ENCODE data around the gene CELSR2. TPM values are rescaled to one million over a fixed set of nuclear protein-coding genes. Genes with fewer than 3 reads are reported as not detected.

CELSR2 gene
- total RNA-seq, 1 experiment from 2014 or later: 17.1 TPM

- CTCF ChIA-PET: interaction anchor here (0.8 to 1.2 kb wide), 2 partner anchors 18 to 21 kb away, joined by 3 read pairs; no protein-coding TSS in a partner anchor
- POLR2A ChIA-PET: no interaction called here
- BruUV-seq (replicated peaks): no TSS peak
Measured at GRCh38 chr1:109243221-109243620, 6.1 kb upstream of the CELSR2 start.

More at GRCh38 chr1:109243221-109243620, 6.1 kb upstream of the CELSR2 start:
- Histone ChIP-seq H3K9ac (ENCODE audit: low read length) (no peak overlapping the region), H3K79me2 (ENCODE audit: insufficient read depth, low read length) (no peaks in the 10 kb centered on the region), H3K27me3 (ENCODE audit: insufficient read depth, low read length) (no peaks in the 10 kb centered on the region), H3K36me3 (ENCODE audit: control insufficient read depth in 1 of 2, insufficient read depth in 2 of 2, low read length in 2 of 2) (peaks cover 0 to 3% of the 10 kb centered on the region in 2 experiments; a peak in 1 of 4 replicates), H4K20me1 (ENCODE audit: insufficient read depth) (no peaks in the 10 kb centered on the region), H3K27ac (ENCODE audit: low read depth, low read length) (no peak overlapping the region), H3K9me2 (ENCODE audit: insufficient read depth) (no peaks in the 10 kb centered on the region), H3K4me3 (replicated peaks in 1 of 2; ENCODE audit: low read depth in 1 of 2, low read length in 2 of 2) (no peak overlapping the region), H3K4me2 (ENCODE audit: low read length) (no peak overlapping the region), H2AFZ (ENCODE audit: low read depth, low read length, poor library complexity, severe bottlenecking) (no peak overlapping the region), H3K4me1 (ENCODE audit: control insufficient read depth in 1 of 2, insufficient read depth in 2 of 2, low read length in 2 of 2) (peaks cover 6 to 18% of the 10 kb centered on the region in 2 experiments; a peak in 2 of 4 replicates), H3K9me3 (ENCODE audit: control insufficient read depth in 1 of 2, insufficient read depth in 1 of 2, low read depth in 1 of 2, low read length in 2 of 2) (no peaks in the 10 kb centered on the region)
- RAD21 ChIA-PET (ENCODE audit: low non-redundant PET in 1 of 2, low total read pairs in 2 of 2, uncharacterized antibody in 2 of 2, unreplicated experiment in 2 of 2): no interaction called here
- no peak for ATAC-seq
- DNase-seq (ENCODE audit: low read depth, low spot score): no peak
- no peak for TF ChIP-seq JUND (IDR thresholded peaks at IDR 0.05)
- TF ChIP-seq CEBPB (IDR thresholded peaks at IDR 0.05; ENCODE audit: low read depth): no peak
- no peak for TF ChIP-seq ZBTB33 (IDR thresholded peaks at IDR 0.05; ENCODE audit: extremely low read depth, insufficient replicate concordance, low read length)
- no peak for TF ChIP-seq SRF (IDR thresholded peaks at IDR 0.05; ENCODE audit: low read depth)
- no peak for TF ChIP-seq EZH2phosphoT487 (IDR thresholded peaks at IDR 0.05; ENCODE audit: borderline replicate concordance)
- no peak for TF ChIP-seq CTCF (IDR thresholded peaks at IDR 0.05 in 2 of 3, conservative IDR thresholded peaks at IDR 0.05 in 1 of 3; ENCODE audit: borderline replicate concordance in 1 of 3, insufficient read depth in 1 of 3, low read depth in 2 of 3, low read length in 2 of 3)
- no peak for TF ChIP-seq CBX3 (IDR thresholded peaks at IDR 0.05; ENCODE audit: low read depth)
- no peak for TF ChIP-seq ELF1 (IDR thresholded peaks at IDR 0.05; ENCODE audit: borderline replicate concordance, low read depth)
- no peak for TF ChIP-seq ZFX (IDR thresholded peaks at IDR 0.05)
- TF ChIP-seq ZNF274 (IDR thresholded peaks at IDR 0.05; ENCODE audit: low read depth, low read length): no peak
- no peak for TF ChIP-seq FOSL1 (IDR thresholded peaks at IDR 0.05; ENCODE audit: low read depth)
- TF ChIP-seq SIN3A (IDR thresholded peaks at IDR 0.05; ENCODE audit: low read depth): no peak
- TF ChIP-seq YY1 (IDR thresholded peaks at IDR 0.05; ENCODE audit: extremely low read depth, insufficient replicate concordance, low read depth, low read length): no peak
- no peak for TF ChIP-seq TCF7L2 (IDR thresholded peaks at IDR 0.05; ENCODE audit: borderline replicate concordance, extremely low read depth, insufficient read depth, insufficient read length)
- no peak for TF ChIP-seq POLR2AphosphoS5 (IDR thresholded peaks at IDR 0.05; ENCODE audit: low read depth, low read length)
- TF ChIP-seq RAD21 (IDR thresholded peaks at IDR 0.05; ENCODE audit: low read depth): no peak
- no peak for TF ChIP-seq REST (IDR thresholded peaks at IDR 0.05; ENCODE audit: low read depth)
- intact Hi-C loops (cut with micrococcal nuclease): no loop called here
